A549 (cell line): ENCODE data around the gene PLA2G2D. TPM values are rescaled to one million over a fixed set of nuclear protein-coding genes. Genes with fewer than 3 reads are reported as not detected.
A peak's percentile ranks its signal among the peaks of the same experiment; 100 is the strongest.

Experiments used
- ATAC-seq, 2 experiments: fragments of 200-7000 bp in 1 of 2; fragments of >200 bp in 1 of 2; cut with Nextera tagmentation in 1 of 2; cut with Tn5 transposase in 1 of 2; 3 replicates each; pipeline versions ENCODE4 v1.8.0 to v1.9.1; 2018 to 2020; ENCODE audit warnings: mild to moderate bottlenecking in 1 of 2, moderate library complexity in 1 of 2
- CTCF ChIA-PET: fragments of 300-600 bp; sonication (Branson Sonifier 250); formaldehyde crosslinking; extraction: SDS; loops from one replicate; lab custom pipeline; 2021; ENCODE audit warnings: antibody characterized with exemption, inconsistent platforms; lab: Yijun Ruan, JAX
- POLR2A ChIA-PET: fragments of 350-600 bp; formaldehyde crosslinking; extraction: SDS; loops from one replicate; lab custom pipeline; 2021; ENCODE audit warnings: antibody characterized with exemption, inconsistent platforms; lab: Yijun Ruan, JAX
- DNase-seq, 2 experiments: peaks; one replicate each; pipeline versions ENCODE4 v3.0.0 to v3.0.0-alpha.2; 2011 to 2016; ENCODE audit warnings: low read depth in 1 of 2, low spot score in 1 of 2
- FAIRE-seq: peaks from 2 replicates; lab custom pipeline; 2011; peaks lifted over from hg19 to GRCh38; lab: Jason Lieb, UNC
- H3K27ac ChIP-seq, 2 experiments: fragments of >200 bp; sonication (Bioruptor Twin); formaldehyde crosslinking; 3 replicates each; pipeline ENCODE4 v1.5.1; 2016 to 2017
- H3K4me1 ChIP-seq: fragments of >200 bp; sonication (Bioruptor Twin); formaldehyde crosslinking; 3 replicates; pipeline ENCODE4 v1.6.1; 2016
- H3K4me2 ChIP-seq: fragments of >200 bp; sonication (Bioruptor Twin); formaldehyde crosslinking; 3 replicates; pipeline ENCODE4 v1.6.1; 2016
- H3K4me3 ChIP-seq: fragments of >200 bp; sonication (Bioruptor Twin); formaldehyde crosslinking; 3 replicates; pipeline ENCODE4 v1.5.1; 2016
- H3K9me3 ChIP-seq: fragments of >200 bp; sonication (Bioruptor Twin); formaldehyde crosslinking; 3 replicates; pipeline ENCODE4 v1.6.1; 2016
- ATOH8 ChIP-seq: fragments of 250-450 bp; sonication (Bioruptor Pico); IDR thresholded peaks from 2 replicates; pipeline ENCODE4 v1.5.0; 2020; ENCODE audit warnings: low read depth, mild to moderate bottlenecking, moderate library complexity
- CBX2 ChIP-seq: fragments of 200-600 bp; sonication (generic); IDR thresholded peaks from 2 replicates; pipeline ENCODE4 v1.6.1; 2016; ENCODE audit warnings: low read depth, mild to moderate bottlenecking, borderline replicate concordance
- CBX8 ChIP-seq: fragments of 200-600 bp; sonication (generic); IDR thresholded peaks from 2 replicates; pipeline ENCODE4 v1.6.1; 2016
- FOXS1 ChIP-seq: fragments of 250-450 bp; sonication (Bioruptor Pico); IDR thresholded peaks from 2 replicates; pipeline ENCODE4 v1.5.0; 2020; ENCODE audit warnings: mild to moderate bottlenecking, moderate library complexity
- GATA3 ChIP-seq: IDR thresholded peaks from 2 replicates; pipeline ENCODE4 v1.6.1; 2012; ENCODE audit warnings: borderline replicate concordance
- HEYL ChIP-seq: fragments of 250-450 bp; sonication (Bioruptor Pico); IDR thresholded peaks from 2 replicates; pipeline ENCODE4 v1.8.0; 2021; ENCODE audit warnings: mild to moderate bottlenecking, moderate library complexity
- JUN ChIP-seq, 2 experiments: fragments of >200 bp; sonication (Bioruptor Twin); formaldehyde crosslinking; IDR thresholded peaks; 2 replicates in 1 of 2; 3 replicates in 1 of 2; pipeline ENCODE4 v1.6.1; 2016 to 2017
- JUNB ChIP-seq: fragments of >200 bp; sonication (Bioruptor Twin); formaldehyde crosslinking; IDR thresholded peaks from 2 replicates; pipeline ENCODE4 v1.6.1; 2016
- KDM1A ChIP-seq: fragments of 200-600 bp; sonication (generic); IDR thresholded peaks from 2 replicates; pipeline ENCODE4 v1.6.1; 2016; ENCODE audit warnings: low read depth, mild to moderate bottlenecking
- KDM5A ChIP-seq: fragments of 200-600 bp; sonication (generic); IDR thresholded peaks from 2 replicates; pipeline ENCODE4 v1.6.1; 2016; ENCODE audit warnings: antibody characterized with exemption, mild to moderate bottlenecking
- MYC ChIP-seq: IDR thresholded peaks from 2 replicates; pipeline ENCODE4 v1.6.1; 2012; ENCODE audit warnings: mild to moderate bottlenecking, inconsistent platforms, low read length, improper control_type of control experiment, borderline replicate concordance
- PHF8 ChIP-seq: fragments of 200-600 bp; sonication (generic); IDR thresholded peaks from 2 replicates; pipeline ENCODE4 v1.6.1; 2016; ENCODE audit warnings: low read depth, mild to moderate bottlenecking, antibody characterized with exemption, moderate library complexity, borderline replicate concordance
- RAD21 ChIP-seq, 2 experiments: fragments of >200 bp in 1 of 2; sonication (Bioruptor Twin) in 1 of 2; formaldehyde crosslinking in 1 of 2; IDR thresholded peaks in 1 of 2; conservative IDR thresholded peaks in 1 of 2; 2 replicates in 1 of 2; 3 replicates in 1 of 2; pipeline ENCODE4 v1.6.1; 2012 to 2018; ENCODE audit warnings: inconsistent platforms in 1 of 2
- RARB ChIP-seq: fragments of 250-450 bp; sonication (Bioruptor Pico); IDR thresholded peaks from 2 replicates; pipeline ENCODE4 v1.8.0; 2021; ENCODE audit warnings: mild to moderate bottlenecking, moderate library complexity
- RCOR1 ChIP-seq: fragments of 150-350 bp; IDR thresholded peaks from 2 replicates; pipeline ENCODE4 v1.6.1; 2014; ENCODE audit warnings: antibody characterized with exemption, low read length, low read depth
- SMC3 ChIP-seq: fragments of >200 bp; sonication (Bioruptor Twin); formaldehyde crosslinking; IDR thresholded peaks from 3 replicates; pipeline ENCODE4 v1.6.1; 2018; ENCODE audit warnings: inconsistent platforms
- ZNF302 ChIP-seq: fragments of 250-450 bp; sonication (Bioruptor Pico); IDR thresholded peaks from 2 replicates; pipeline ENCODE4 v1.9.0; 2021; ENCODE audit warnings: inconsistent platforms, mild to moderate bottlenecking, moderate library complexity
- WGBS: methylation state at CpG from one replicate; pipeline ENCODE4 v1.1.6; 2017; ENCODE audit errors: missing lambda C conversion rate; 5-methylcytosine and 5-hydroxymethylcytosine counted together
- polyA plus RNA-seq, 4 experiments: library from polyadenylated mRNA; depleted of rRNA in 3 of 4; stranded (reverse); fragments of >200 nt; fragmentation: RNase III in 1 of 4; extraction: RNeasy Plus Mini Kit Qiagen cat#74134 plus additional on column Dnase treatment in 1 of 4; gene quantifications; 2 replicates in 3 of 4; 3 replicates in 1 of 4; pipeline ENCODE4 v1.2.3, GENCODE V29; 2011 to 2017
- TF ChIP-seq, protein P1 (sequence below): fragments of >200 bp; sonication (Bioruptor Twin); formaldehyde crosslinking; IDR thresholded peaks from 3 replicates; pipeline ENCODE4 v1.5.1; 2016
- TF ChIP-seq, protein P2 (sequence below): IDR thresholded peaks from 2 replicates; pipeline ENCODE4 v1.6.1; 2012
- TF ChIP-seq, protein P3 (sequence below): fragments of >200 bp; sonication (Bioruptor Twin); formaldehyde crosslinking; IDR thresholded peaks from 3 replicates; pipeline ENCODE4 v1.6.1; 2016

Gene PLA2G2D
- polyA plus RNA-seq, 2 of the 4 experiments (the other 2 are of a cell fraction), result not detected

DNA sequence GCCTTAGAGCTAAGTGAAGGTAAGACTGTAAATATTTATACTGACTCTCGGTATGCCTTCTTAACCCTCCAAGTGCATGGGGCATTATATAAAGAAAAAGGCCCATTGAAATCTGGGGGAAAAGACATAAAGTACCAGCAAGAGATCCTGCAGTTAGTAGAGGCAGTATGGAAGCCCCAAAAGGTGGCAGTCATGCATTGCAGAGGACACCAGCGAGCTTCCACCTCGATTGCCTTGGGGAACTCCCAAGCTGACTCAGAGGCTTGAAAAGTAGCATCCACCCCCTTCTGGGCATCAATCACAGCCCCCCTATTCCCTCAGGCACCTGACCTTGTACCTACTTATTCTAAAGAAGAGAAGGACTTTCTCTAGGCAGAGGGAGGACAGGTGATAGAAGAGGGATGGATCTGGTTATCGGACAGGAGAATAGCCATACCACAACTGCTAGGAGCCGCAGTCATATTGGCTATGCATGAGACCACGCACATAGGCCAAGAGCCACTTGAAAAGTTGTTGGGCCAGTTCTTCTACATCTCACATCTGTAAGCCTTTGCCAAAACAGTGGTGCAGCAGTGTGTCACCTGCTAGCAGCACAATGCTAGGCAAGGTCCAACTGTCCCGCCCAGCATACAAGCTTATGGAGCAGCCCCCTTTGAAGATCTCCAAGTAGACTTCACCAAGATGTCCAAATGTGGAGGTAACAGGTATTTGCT is 39.2 kb upstream of the PLA2G2D start:
- POLR2A ChIA-PET, result no interaction called here
- DNase-seq (no peak), ATAC-seq (no peak), FAIRE-seq (no peak)
- Histone ChIP-seq H3K4me2 (no peak overlapping the region), H3K4me3 (no peak overlapping the region), H3K4me1 (0 out of 3 replicates have a peak, but pooled peaks cover 3% of the 10 kb centered on the region), H3K9me3 (no peaks in the 10 kb centered on the region), H3K27ac (no peak overlapping the region)
- TF ChIP-seq RARB (CRISPR knock-in tag) (no peak), SMC3 (no peak), KDM5A (no peak), JUNB (no peak), PHF8 (no peak), CBX2 (no peak), RAD21 (conservative IDR thresholded peaks at IDR 0.05 in 1 of 2, IDR thresholded peaks at IDR 0.05 in 1 of 2) (peak in 1 of 2 experiments; percentile 12; a peak in 2 of 5 replicates), CBX8 (no peak)
- TF ChIP-seq, protein P1, sequence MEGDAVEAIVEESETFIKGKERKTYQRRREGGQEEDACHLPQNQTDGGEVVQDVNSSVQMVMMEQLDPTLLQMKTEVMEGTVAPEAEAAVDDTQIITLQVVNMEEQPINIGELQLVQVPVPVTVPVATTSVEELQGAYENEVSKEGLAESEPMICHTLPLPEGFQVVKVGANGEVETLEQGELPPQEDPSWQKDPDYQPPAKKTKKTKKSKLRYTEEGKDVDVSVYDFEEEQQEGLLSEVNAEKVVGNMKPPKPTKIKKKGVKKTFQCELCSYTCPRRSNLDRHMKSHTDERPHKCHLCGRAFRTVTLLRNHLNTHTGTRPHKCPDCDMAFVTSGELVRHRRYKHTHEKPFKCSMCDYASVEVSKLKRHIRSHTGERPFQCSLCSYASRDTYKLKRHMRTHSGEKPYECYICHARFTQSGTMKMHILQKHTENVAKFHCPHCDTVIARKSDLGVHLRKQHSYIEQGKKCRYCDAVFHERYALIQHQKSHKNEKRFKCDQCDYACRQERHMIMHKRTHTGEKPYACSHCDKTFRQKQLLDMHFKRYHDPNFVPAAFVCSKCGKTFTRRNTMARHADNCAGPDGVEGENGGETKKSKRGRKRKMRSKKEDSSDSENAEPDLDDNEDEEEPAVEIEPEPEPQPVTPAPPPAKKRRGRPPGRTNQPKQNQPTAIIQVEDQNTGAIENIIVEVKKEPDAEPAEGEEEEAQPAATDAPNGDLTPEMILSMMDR, result 0 out of 3 replicates have a peak, but pooled peaks have one; percentile 9
- TF ChIP-seq, protein P2, sequence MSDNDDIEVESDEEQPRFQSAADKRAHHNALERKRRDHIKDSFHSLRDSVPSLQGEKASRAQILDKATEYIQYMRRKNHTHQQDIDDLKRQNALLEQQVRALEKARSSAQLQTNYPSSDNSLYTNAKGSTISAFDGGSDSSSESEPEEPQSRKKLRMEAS, result no peak
- TF ChIP-seq, protein P3, sequence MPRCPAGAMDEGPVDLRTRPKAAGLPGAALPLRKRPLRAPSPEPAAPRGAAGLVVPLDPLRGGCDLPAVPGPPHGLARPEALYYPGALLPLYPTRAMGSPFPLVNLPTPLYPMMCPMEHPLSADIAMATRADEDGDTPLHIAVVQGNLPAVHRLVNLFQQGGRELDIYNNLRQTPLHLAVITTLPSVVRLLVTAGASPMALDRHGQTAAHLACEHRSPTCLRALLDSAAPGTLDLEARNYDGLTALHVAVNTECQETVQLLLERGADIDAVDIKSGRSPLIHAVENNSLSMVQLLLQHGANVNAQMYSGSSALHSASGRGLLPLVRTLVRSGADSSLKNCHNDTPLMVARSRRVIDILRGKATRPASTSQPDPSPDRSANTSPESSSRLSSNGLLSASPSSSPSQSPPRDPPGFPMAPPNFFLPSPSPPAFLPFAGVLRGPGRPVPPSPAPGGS, result no peak
- 49% methylated on average over 7 of the region's 7 CpGs for WGBS
- CTCF ChIA-PET, result interaction anchor here (0.7 to 3.5 kb wide), 10 partner anchors 9 to 335 kb away, joined by 3 to 10 read pairs (median 4); no protein-coding TSS in a partner anchor

DNA sequence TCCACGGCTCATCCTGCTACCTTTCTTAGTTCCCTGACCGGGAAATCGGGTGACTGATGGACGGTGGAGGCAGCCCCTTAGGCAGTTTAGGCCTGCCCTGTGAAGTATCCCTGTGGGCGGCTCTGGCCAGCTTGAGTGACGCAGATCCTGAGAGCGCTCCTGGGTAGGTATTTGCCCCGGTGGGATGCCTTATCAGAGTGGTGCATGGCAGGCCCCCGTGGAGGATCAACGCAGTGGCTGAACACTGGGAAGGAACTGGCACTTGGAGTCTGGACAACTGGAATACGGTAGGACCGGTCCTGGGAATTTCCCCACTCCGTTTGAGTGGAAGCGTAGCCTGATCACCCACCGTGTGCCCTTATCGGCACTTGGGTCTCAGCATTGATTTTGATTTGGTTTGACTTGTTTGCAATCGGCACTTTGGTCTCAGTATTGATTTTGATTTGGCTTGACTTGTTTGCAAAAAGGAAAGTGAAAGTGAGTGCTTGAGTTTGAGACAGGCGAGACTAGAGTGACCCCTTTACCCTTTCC is 35.0 kb upstream of the PLA2G2D start:
- Histone ChIP-seq H3K4me2 (no peak overlapping the region), H3K27ac (no peak overlapping the region), H3K4me3 (no peak overlapping the region), H3K4me1 (0 out of 3 replicates have a peak, but pooled peaks cover 10% of the 10 kb centered on the region), H3K9me3 (no peaks in the 10 kb centered on the region)
- CTCF ChIA-PET, result interaction anchor here (0.7 to 8.5 kb wide), 6 partner anchors 12 to 273 kb away, joined by 3 to 125 read pairs (median 3); partner anchors contain the start of gene PLA2G2E
- TF ChIP-seq RCOR1, result no peak
- no peak for TF ChIP-seq GATA3
- TF ChIP-seq FOXS1, result no peak
- no peak for TF ChIP-seq MYC
- no peak for TF ChIP-seq ATOH8
- TF ChIP-seq JUN (IDR thresholded peaks at IDR 0.05), result no peak
- TF ChIP-seq ZNF302 (CRISPR knock-in tag), result no peak
- TF ChIP-seq KDM1A, result no peak
- TF ChIP-seq JUNB, result no peak
- no peak for TF ChIP-seq HEYL (CRISPR knock-in tag)
- TF ChIP-seq, protein P1, result no peak
- DNase-seq (no peak), ATAC-seq (no peak), FAIRE-seq (no peak)
- 93% methylated on average over 14 of the region's 18 CpGs for WGBS
- POLR2A ChIA-PET, result no interaction called here
